GM18499 (cell line): ENCODE results near the gene MED27.

Experiments
- ATAC-seq: cut with Tn5 transposase; IDR thresholded peaks from one replicate; pipeline ENCODE4 v1.9.1; 2021; ENCODE audit warnings: moderate number of reproducible peaks; ENCODE audit not compliant: insufficient read depth, unreplicated experiment

MED27 gene

GRCh38 chr9:131976157-131977108, 103.2 kb downstream of the MED27 start:
- no peak for ATAC-seq

GRCh38 chr9:131972889-131973288, 106.8 kb downstream of the MED27 start:
- no peak for ATAC-seq

- no peak for ATAC-seq
Observed at GRCh38 chr9:131971482-131972074, 108.1 kb downstream of the MED27 start.

GRCh38 chr9:131969469-131969989, 110.1 kb downstream of the MED27 start:
- no peak for ATAC-seq

GRCh38 chr9:131968632-131969031, 111.0 kb downstream of the MED27 start:
- no peak for ATAC-seq

GRCh38 chr9:131965841-131966240, 113.8 kb downstream of the MED27 start:
- no peak for ATAC-seq

GRCh38 chr9:131965103-131965502, 114.6 kb downstream of the MED27 start:
- ATAC-seq = no peak

- ATAC-seq = no peak
Observed at GRCh38 chr9:131963072-131964030, 116.3 kb downstream of the MED27 start.

GRCh38 chr9:131961496-131961880, 118.2 kb downstream of the MED27 start:
- ATAC-seq = no peak

- no peak for ATAC-seq
Observed at GRCh38 chr9:131960851-131961495, 118.7 kb downstream of the MED27 start.

GRCh38 chr9:131960311-131960710, 119.4 kb downstream of the MED27 start:
- no peak for ATAC-seq

GRCh38 chr9:131959887-131960286, 119.8 kb downstream of the MED27 start:
- ATAC-seq = no peak

- no peak for ATAC-seq
Observed at GRCh38 chr9:131959056-131959455, 120.6 kb downstream of the MED27 start.

GRCh38 chr9:131954299-131954698, 125.4 kb downstream of the MED27 start:
- no peak for ATAC-seq

- no peak for ATAC-seq
Observed at GRCh38 chr9:131951905-131952304, 127.8 kb downstream of the MED27 start.

GRCh38 chr9:131951155-131951554, 128.5 kb downstream of the MED27 start:
- ATAC-seq = no peak

- ATAC-seq = no peak
Observed at GRCh38 chr9:131950487-131950886, 129.2 kb downstream of the MED27 start.

- no peak for ATAC-seq
Observed at GRCh38 chr9:131946180-131946579, 133.5 kb downstream of the MED27 start.

GRCh38 chr9:131943351-131943841, 136.3 kb downstream of the MED27 start:
- no peak for ATAC-seq
